Measurements from ENCODE around the gene EMSY. TPM values are rescaled to one million over a fixed set of nuclear protein-coding genes. Genes with fewer than 3 reads are reported as not detected.
A peak's percentile ranks its signal among the peaks of the same experiment; 100 is the strongest.

Gene EMSY
- total and polyA plus RNA-seq, 5 donors from 2014 or later, result 18.2 to 43.4 (median 19.8) TPM

GRCh38 chr11:76506833-76507232, 62.0 kb downstream of the EMSY start:
- Mint-ChIP-seq H3K4me3 (no peak overlapping the region), H3K9me3 (peaks cover 0 to 2% (median 0%) of the 10 kb centered on the region in 7 donors)

GRCh38 chr11:76510060-76511047, 65.5 kb downstream of the EMSY start:
- Mint-ChIP-seq H3K9me3 (no peaks in the 10 kb centered on the region), H3K4me3 (no peak overlapping the region), H3K4me1 (peaks cover 0 to 5% (median under 1%) of the 10 kb centered on the region in 4 donors), H3K36me3 (peaks cover 23% of the 10 kb centered on the region), H3K27me3 (no peaks in the 10 kb centered on the region), H3K27ac (no peak overlapping the region)
- no peak for ATAC-seq (ENCODE audit: low read depth in 2 of 2)
- H3K9me3 ChIP-seq (ENCODE audit: control insufficient read depth in 2 of 2, low read length in 2 of 2), result no peaks in the 10 kb centered on the region
- no peaks in the 10 kb centered on the region for H3K4me1 ChIP-seq (ENCODE audit: control insufficient read depth, insufficient read depth, low read length, poor library complexity, severe bottlenecking)
- H3K36me3 ChIP-seq (ENCODE audit: control insufficient read depth, insufficient read depth, low read length), result peaks cover 5% of the 10 kb centered on the region
- DNase-seq, result no peak
- H3K27me3 ChIP-seq (ENCODE audit: control insufficient read depth, insufficient read depth, low read length), result no peaks in the 10 kb centered on the region
- H3K4me3 ChIP-seq (ENCODE audit: low read depth, low read length), result no peak overlapping the region
- no peak overlapping the region for H3K27ac ChIP-seq (ENCODE audit: insufficient read depth, low read length, poor library complexity, severe bottlenecking)

More at GRCh38 chr11:76506833-76507232, 62.0 kb downstream of the EMSY start:
- peaks cover 3% of the 10 kb centered on the region for H3K36me3 ChIP-seq (ENCODE audit: control insufficient read depth, insufficient read depth, low read length)
- H3K4me1 ChIP-seq (ENCODE audit: control insufficient read depth, insufficient read depth, low read length, poor library complexity, severe bottlenecking), result no peaks in the 10 kb centered on the region
- peaks cover 0 to under 1% of the 10 kb centered on the region in 2 experiments for H3K9me3 ChIP-seq (ENCODE audit: control insufficient read depth in 2 of 2, low read length in 2 of 2)
- peaks cover 0 to 3% (median 0%) of the 10 kb centered on the region in 4 donors for H3K4me1 Mint-ChIP-seq
- DNase-seq, result no peak
- peaks cover 27% of the 10 kb centered on the region for H3K36me3 Mint-ChIP-seq
- no peak overlapping the region for H3K27ac ChIP-seq (ENCODE audit: insufficient read depth, low read length, poor library complexity, severe bottlenecking)
- ATAC-seq (ENCODE audit: low read depth in 2 of 2), result no peak
- H3K4me3 ChIP-seq (ENCODE audit: low read depth, low read length), result no peak overlapping the region
- H3K27me3 ChIP-seq (ENCODE audit: control insufficient read depth, insufficient read depth, low read length), result no peaks in the 10 kb centered on the region
- H3K27me3 Mint-ChIP-seq, result no peaks in the 10 kb centered on the region
- peak overlapping the region; percentile 4 to 38 (median 5) for H3K27ac Mint-ChIP-seq

- Histone ChIP-seq H3K4me3 (ENCODE audit: low read depth, low read length) (no peak overlapping the region), H3K9me3 (ENCODE audit: control insufficient read depth in 2 of 2, low read length in 2 of 2) (no peaks in the 10 kb centered on the region), H3K4me1 (ENCODE audit: control insufficient read depth, insufficient read depth, low read length, poor library complexity, severe bottlenecking) (no peaks in the 10 kb centered on the region), H3K27ac (ENCODE audit: insufficient read depth, low read length, poor library complexity, severe bottlenecking) (no peak overlapping the region), H3K27me3 (ENCODE audit: control insufficient read depth, insufficient read depth, low read length) (no peaks in the 10 kb centered on the region), H3K36me3 (ENCODE audit: control insufficient read depth, insufficient read depth, low read length) (peaks cover 12% of the 10 kb centered on the region)
- ATAC-seq (ENCODE audit: low read depth in 2 of 2) (no peak), DNase-seq (peak in 2 of 3 donors; percentile 9 to 41)
- Mint-ChIP-seq H3K4me1 (peaks cover 0 to 4% (median under 1%) of the 10 kb centered on the region in 4 donors), H3K27ac (no peak overlapping the region), H3K9me3 (no peaks in the 10 kb centered on the region), H3K4me3 (no peak overlapping the region), H3K27me3 (no peaks in the 10 kb centered on the region), H3K36me3 (peaks cover 16% of the 10 kb centered on the region)
These were observed 68.2 kb downstream of the EMSY start for GRCh38 chr11:76512851-76513653.

GRCh38 chr11:76513654-76514034, 68.8 kb downstream of the EMSY start:
- Mint-ChIP-seq H3K4me3 (no peak overlapping the region), H3K27me3 (no peaks in the 10 kb centered on the region), H3K9me3 (no peaks in the 10 kb centered on the region), H3K36me3 (peaks cover 12% of the 10 kb centered on the region), H3K27ac (no peak overlapping the region), H3K4me1 (peaks cover 0 to 4% (median under 1%) of the 10 kb centered on the region in 4 donors)
- ATAC-seq (ENCODE audit: low read depth in 2 of 2), result no peak
- Histone ChIP-seq H3K36me3 (ENCODE audit: control insufficient read depth, insufficient read depth, low read length) (peaks cover 14% of the 10 kb centered on the region), H3K27me3 (ENCODE audit: control insufficient read depth, insufficient read depth, low read length) (no peaks in the 10 kb centered on the region), H3K4me3 (ENCODE audit: low read depth, low read length) (no peak overlapping the region), H3K27ac (ENCODE audit: insufficient read depth, low read length, poor library complexity, severe bottlenecking) (no peak overlapping the region), H3K4me1 (ENCODE audit: control insufficient read depth, insufficient read depth, low read length, poor library complexity, severe bottlenecking) (no peaks in the 10 kb centered on the region), H3K9me3 (ENCODE audit: control insufficient read depth in 2 of 2, low read length in 2 of 2) (no peaks in the 10 kb centered on the region)
- no peak for DNase-seq

GRCh38 chr11:76515494-76515893, 70.7 kb downstream of the EMSY start:
- ATAC-seq (ENCODE audit: low read depth in 2 of 2) (no peak), DNase-seq (no peak)
- Histone ChIP-seq H3K4me3 (ENCODE audit: low read depth, low read length) (no peak overlapping the region), H3K9me3 (ENCODE audit: control insufficient read depth in 2 of 2, low read length in 2 of 2) (no peaks in the 10 kb centered on the region), H3K27me3 (ENCODE audit: control insufficient read depth, insufficient read depth, low read length) (no peaks in the 10 kb centered on the region), H3K36me3 (ENCODE audit: control insufficient read depth, insufficient read depth, low read length) (peaks cover 21% of the 10 kb centered on the region), H3K4me1 (ENCODE audit: control insufficient read depth, insufficient read depth, low read length, poor library complexity, severe bottlenecking) (no peaks in the 10 kb centered on the region), H3K27ac (ENCODE audit: insufficient read depth, low read length, poor library complexity, severe bottlenecking) (no peak overlapping the region)
- peaks cover 0 to 2% (median under 1%) of the 10 kb centered on the region in 4 donors for H3K4me1 Mint-ChIP-seq
- peaks cover 15% of the 10 kb centered on the region for H3K36me3 Mint-ChIP-seq
- H3K27me3 Mint-ChIP-seq, result no peaks in the 10 kb centered on the region
- no peak overlapping the region for H3K4me3 Mint-ChIP-seq
- no peaks in the 10 kb centered on the region for H3K9me3 Mint-ChIP-seq
- H3K27ac Mint-ChIP-seq, result peak overlapping the region in 1 of 3 donors; percentile 3

GRCh38 chr11:76523147-76523546, 78.3 kb downstream of the EMSY start:
- H3K36me3 ChIP-seq (ENCODE audit: control insufficient read depth, insufficient read depth, low read length), result peaks cover 45% of the 10 kb centered on the region
- Mint-ChIP-seq H3K4me3 (no peak overlapping the region), H3K27me3 (no peaks in the 10 kb centered on the region), H3K27ac (no peak overlapping the region), H3K9me3 (no peaks in the 10 kb centered on the region), H3K4me1 (peaks cover 0 to 4% (median 0%) of the 10 kb centered on the region in 4 donors), H3K36me3 (peaks cover 39% of the 10 kb centered on the region)
- no peak overlapping the region for H3K27ac ChIP-seq (ENCODE audit: insufficient read depth, low read length, poor library complexity, severe bottlenecking)
- H3K4me3 ChIP-seq (ENCODE audit: low read depth, low read length), result no peak overlapping the region
- no peaks in the 10 kb centered on the region for H3K27me3 ChIP-seq (ENCODE audit: control insufficient read depth, insufficient read depth, low read length)
- H3K4me1 ChIP-seq (ENCODE audit: control insufficient read depth, insufficient read depth, low read length, poor library complexity, severe bottlenecking), result no peaks in the 10 kb centered on the region
- no peaks in the 10 kb centered on the region for H3K9me3 ChIP-seq (ENCODE audit: control insufficient read depth in 2 of 2, low read length in 2 of 2)
- DNase-seq (no peak), ATAC-seq (ENCODE audit: low read depth in 2 of 2) (no peak)

GRCh38 chr11:76523786-76524436, 79.1 kb downstream of the EMSY start:
- no peak overlapping the region for H3K27ac Mint-ChIP-seq
- DNase-seq (no peak), ATAC-seq (ENCODE audit: low read depth in 2 of 2) (no peak)
- Histone ChIP-seq H3K36me3 (ENCODE audit: control insufficient read depth, insufficient read depth, low read length) (peaks cover 50% of the 10 kb centered on the region), H3K9me3 (ENCODE audit: control insufficient read depth in 2 of 2, low read length in 2 of 2) (no peaks in the 10 kb centered on the region), H3K4me1 (ENCODE audit: control insufficient read depth, insufficient read depth, low read length, poor library complexity, severe bottlenecking) (no peaks in the 10 kb centered on the region), H3K27me3 (ENCODE audit: control insufficient read depth, insufficient read depth, low read length) (no peaks in the 10 kb centered on the region), H3K4me3 (ENCODE audit: low read depth, low read length) (no peak overlapping the region), H3K27ac (ENCODE audit: insufficient read depth, low read length, poor library complexity, severe bottlenecking) (no peak overlapping the region)
- peaks cover 0 to 4% (median 0%) of the 10 kb centered on the region in 4 donors for H3K4me1 Mint-ChIP-seq
- H3K9me3 Mint-ChIP-seq, result no peaks in the 10 kb centered on the region
- H3K27me3 Mint-ChIP-seq, result no peaks in the 10 kb centered on the region
- H3K4me3 Mint-ChIP-seq, result no peak overlapping the region
- H3K36me3 Mint-ChIP-seq, result peaks cover 47% of the 10 kb centered on the region
